MM.1S (cell line): ENCODE data around the gene BCAP31.
A peak's percentile ranks its signal among the peaks of the same experiment; 100 is the strongest.

ENCODE experiments used
- DNase-seq: peaks from one replicate; pipeline ENCODE4 v3.0.0-alpha.2; 2015
- H2AFZ ChIP-seq: fragments of 300-600 bp; sonication (generic); 2 replicates; pipeline ENCODE4 v1.6.0; 2016; ENCODE audit warnings: antibody characterized with exemption, low read length
- H3F3A ChIP-seq: fragments of 300-600 bp; sonication (generic); 2 replicates; pipeline ENCODE4 v1.6.1; 2016; ENCODE audit warnings: mild to moderate bottlenecking, antibody characterized with exemption, low read length, moderate library complexity, mixed read lengths; ENCODE audit not compliant: insufficient read depth
- H3K27ac ChIP-seq: fragments of 300-600 bp; sonication (generic); 2 replicates; pipeline ENCODE4 v1.5.1; 2016; ENCODE audit warnings: mild to moderate bottlenecking, low read length
- H3K27me3 ChIP-seq: fragments of 300-600 bp; sonication (generic); replicated peaks from 2 replicates; pipeline ENCODE4 v1.6.0; 2016; ENCODE audit warnings: low read length; ENCODE audit not compliant: insufficient read depth
- H3K36me3 ChIP-seq: fragments of 300-600 bp; sonication (generic); replicated peaks from 2 replicates; pipeline ENCODE4 v1.6.1; 2016; ENCODE audit warnings: mild to moderate bottlenecking, low read length, mixed read lengths; ENCODE audit not compliant: insufficient read depth
- H3K4me1 ChIP-seq: fragments of 300-600 bp; sonication (generic); 2 replicates; pipeline ENCODE4 v1.6.1; 2016; ENCODE audit warnings: low read length, mixed read lengths
- H3K4me2 ChIP-seq: fragments of 300-600 bp; sonication (generic); 2 replicates; pipeline ENCODE4 v1.6.0; 2016; ENCODE audit warnings: low read depth, low read length
- H3K4me3 ChIP-seq: fragments of 300-600 bp; sonication (generic); 2 replicates; pipeline ENCODE4 v1.5.1; 2016; ENCODE audit warnings: low read length, mixed read lengths
- H3K79me2 ChIP-seq: fragments of 300-600 bp; sonication (generic); 2 replicates; pipeline ENCODE4 v1.6.1; 2016; ENCODE audit warnings: mixed run types, low read length, mixed read lengths
- H3K9ac ChIP-seq: fragments of 300-600 bp; sonication (generic); 2 replicates; pipeline ENCODE4 v1.6.1; 2016; ENCODE audit warnings: low read length, mixed read lengths
- H3K9me2 ChIP-seq: fragments of 300-600 bp; sonication (generic); replicated peaks from 2 replicates; pipeline ENCODE4 v1.6.1; 2016; ENCODE audit warnings: mild to moderate bottlenecking, low read length, mixed read lengths; ENCODE audit not compliant: insufficient read depth
- H3K9me3 ChIP-seq: fragments of 300-600 bp; sonication (generic); replicated peaks from 2 replicates; pipeline ENCODE4 v1.6.1; 2016; ENCODE audit warnings: mild to moderate bottlenecking, low read length, mixed read lengths; ENCODE audit not compliant: insufficient read depth
- H4K20me1 ChIP-seq: fragments of 300-600 bp; sonication (generic); 2 replicates; pipeline ENCODE4 v1.6.1; 2016; ENCODE audit warnings: mild to moderate bottlenecking, low read length, moderate library complexity, mixed read lengths; ENCODE audit not compliant: insufficient read depth
- CTCF ChIP-seq: fragments of 300-600 bp; sonication (generic); IDR thresholded peaks from 2 replicates; pipeline ENCODE4 v1.5.1; 2016; ENCODE audit warnings: antibody characterized with exemption, low read length, mixed read lengths
- EZH2 ChIP-seq: fragments of 300-600 bp; sonication (generic); optimal IDR thresholded peaks from 2 replicates; pipeline ENCODE3; 2017; ENCODE audit warnings: low read depth, mild to moderate bottlenecking, antibody characterized with exemption, low read length, mixed read lengths
- EZH2phosphoT487 ChIP-seq: fragments of 300-600 bp; sonication (generic); IDR thresholded peaks from 2 replicates; pipeline ENCODE4 v1.6.1; 2018; ENCODE audit warnings: antibody characterized with exemption, low read length

Gene BCAP31

DNA sequence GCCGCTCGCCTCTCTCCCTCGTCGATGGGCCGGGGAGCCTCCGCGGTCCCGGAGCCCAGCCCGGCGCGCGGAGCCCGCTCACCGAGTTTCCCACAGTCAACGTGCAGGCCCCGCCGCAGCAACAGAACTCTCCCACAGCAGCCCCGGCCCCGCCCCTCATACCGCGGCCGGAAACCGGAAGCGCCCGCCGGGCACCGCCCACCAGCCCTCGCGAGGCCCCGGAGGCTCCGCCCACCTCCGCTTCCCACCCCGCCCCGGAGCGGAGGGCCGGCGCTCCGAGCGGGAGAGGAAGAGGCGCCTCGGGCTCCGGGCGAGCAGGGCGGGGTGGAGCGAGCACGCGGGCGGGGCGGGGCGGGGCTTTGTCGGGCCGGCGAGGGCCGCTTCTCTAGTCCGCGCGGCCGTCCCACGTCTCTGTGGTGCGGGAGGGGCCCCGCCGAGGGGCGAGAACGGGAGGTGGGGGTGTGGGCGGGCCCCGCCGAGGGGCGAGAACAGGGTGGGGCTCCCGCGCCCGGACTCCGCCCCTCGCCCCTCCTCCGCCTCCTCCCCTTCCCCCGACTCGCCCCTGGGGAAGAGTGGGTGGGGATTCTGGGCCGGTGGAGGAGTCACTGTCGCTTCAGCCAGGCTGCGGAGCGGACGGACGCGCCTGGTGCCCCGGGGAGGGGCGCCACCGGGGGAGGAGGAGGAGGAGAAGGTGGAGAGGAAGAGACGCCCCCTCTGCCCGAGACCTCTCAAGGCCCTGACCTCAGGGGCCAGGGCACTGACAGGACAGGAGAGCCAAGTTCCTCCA, at the start of gene BCAP31, which contains the start of gene ABCD1:
Gene BCAP31 (minus strand): TSS at position 136 of the 787 bp plus-strand sequence. CDS start 1,143 bp downstream, outside the sequence.
Gene ABCD1 (plus strand): TSS at position 605 of the 787 bp plus-strand sequence. CDS start 411 bp downstream, outside the sequence.
- no peaks in the 10 kb centered on the region for H3K9me3 ChIP-seq
- H3K4me3 ChIP-seq, result peak within 1 kb of the TSS; percentile 69
- H3K27ac ChIP-seq, result peak within 1 kb of the TSS; percentile 59; the same call in 1 of the 2 replicates
- H3F3A ChIP-seq, result no peaks in the 10 kb centered on the region
- peak within 1 kb of the TSS; percentile 92 for H3K4me2 ChIP-seq
- H3K9ac ChIP-seq, result peak within 1 kb of the TSS; percentile 71
- 0 out of 2 replicates have a peak within 1 kb of the TSS, but pooled peaks have one; percentile 31 for H2AFZ ChIP-seq
- DNase-seq, result peak; percentile 85
- H3K36me3 ChIP-seq, result 0 out of 2 replicates have a peak, but pooled peaks cover 2% of the 10 kb centered on the region
- H3K9me2 ChIP-seq, result no peaks in the 10 kb centered on the region
- H3K27me3 ChIP-seq, result no peaks in the 10 kb centered on the region
- H3K4me1 ChIP-seq, result peaks cover 17% of the 10 kb centered on the region
- TF ChIP-seq CTCF (no peak), EZH2phosphoT487 (no peak), EZH2 (no peak)
- peaks cover 41% of the 10 kb centered on the region for H3K79me2 ChIP-seq
- no peaks in the 10 kb centered on the region for H4K20me1 ChIP-seq

DNA sequence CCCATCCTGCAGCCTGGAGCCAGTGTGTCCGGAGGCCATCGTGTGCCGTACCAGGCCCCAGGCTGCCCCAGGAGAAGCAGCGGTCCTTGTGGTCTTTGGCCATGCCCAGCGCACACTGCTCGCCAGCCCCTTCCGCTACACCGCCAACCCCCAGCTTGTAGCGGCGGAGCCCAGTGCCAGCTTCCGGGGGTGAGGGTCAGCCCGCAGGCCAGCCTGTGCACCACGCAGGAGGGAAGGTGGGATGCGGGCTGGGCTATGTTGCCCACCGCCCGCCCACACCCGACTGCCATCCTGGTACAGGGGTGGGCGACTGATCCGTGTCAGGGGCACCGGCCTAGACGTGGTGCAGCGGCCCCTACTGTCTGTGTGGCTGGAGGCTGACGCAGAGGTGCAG, 49.0 kb upstream of the BCAP31 start:
- H3K36me3 ChIP-seq, result no peaks in the 10 kb centered on the region
- no peak overlapping the region for H2AFZ ChIP-seq
- no peak overlapping the region for H3K9ac ChIP-seq
- DNase-seq, result no peak
- H3F3A ChIP-seq, result no peaks in the 10 kb centered on the region
- no peaks in the 10 kb centered on the region for H3K79me2 ChIP-seq
- TF ChIP-seq CTCF, result no peak
- TF ChIP-seq EZH2phosphoT487, result no peak
- TF ChIP-seq EZH2, result no peak
- H3K4me3 ChIP-seq, result no peak overlapping the region
- H3K4me2 ChIP-seq, result no peak overlapping the region
- H3K9me3 ChIP-seq, result no peaks in the 10 kb centered on the region
- no peak overlapping the region for H3K27ac ChIP-seq
- no peaks in the 10 kb centered on the region for H3K4me1 ChIP-seq
- no peaks in the 10 kb centered on the region for H4K20me1 ChIP-seq
- H3K9me2 ChIP-seq, result no peaks in the 10 kb centered on the region
- H3K27me3 ChIP-seq, result peaks cover 25% of the 10 kb centered on the region

DNA sequence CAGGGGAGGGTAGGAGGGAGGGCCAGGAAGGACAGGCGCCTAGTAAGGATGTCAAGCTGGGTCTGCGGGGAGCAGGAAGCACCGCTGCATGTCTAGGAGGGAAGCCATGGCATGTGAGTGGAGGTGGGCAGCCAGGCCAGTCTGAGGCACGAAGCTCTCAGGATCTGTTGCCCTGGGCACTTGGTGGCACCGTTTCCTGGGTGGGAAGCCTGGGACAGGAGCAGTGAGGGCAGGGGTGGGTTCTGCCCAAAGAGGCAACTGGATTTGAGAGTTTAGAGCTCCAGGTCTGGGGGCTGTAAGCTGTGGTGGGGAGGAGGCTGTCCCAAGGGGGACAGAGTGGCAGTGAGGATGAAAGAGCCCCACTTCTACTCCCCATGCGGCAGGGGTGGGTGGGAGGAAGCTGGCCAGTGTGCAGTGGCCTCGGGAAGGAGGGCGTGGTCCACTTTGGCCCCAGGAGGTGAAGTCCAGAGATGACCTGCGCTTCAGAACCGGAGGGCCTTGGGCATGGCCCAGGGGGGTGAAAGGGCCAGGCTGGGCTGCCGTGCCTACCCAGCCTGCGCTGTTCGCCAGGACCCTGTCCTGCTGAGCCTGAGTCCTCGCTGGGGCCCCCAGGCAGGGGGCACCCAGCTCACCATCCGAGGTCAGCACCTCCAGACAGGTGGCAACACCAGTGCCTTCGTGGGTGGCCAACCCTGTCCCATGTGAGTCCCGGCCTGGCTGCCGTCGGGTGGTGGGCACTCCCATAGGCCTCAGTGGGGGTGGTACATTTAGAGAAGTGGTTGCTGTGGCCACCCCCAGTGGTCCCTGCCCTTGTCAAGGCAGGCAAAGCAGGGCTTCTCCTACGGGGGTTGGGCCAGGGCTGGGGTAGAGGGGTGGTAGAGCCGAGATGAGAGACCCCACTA, 48.4 kb upstream of the BCAP31 start:
- Histone ChIP-seq H3K9me3 (no peaks in the 10 kb centered on the region), H3K27me3 (peaks cover 25% of the 10 kb centered on the region), H2AFZ (no peak overlapping the region), H3K9ac (no peak overlapping the region), H4K20me1 (no peaks in the 10 kb centered on the region), H3K4me2 (no peak overlapping the region), H3K4me1 (no peaks in the 10 kb centered on the region), H3K79me2 (no peaks in the 10 kb centered on the region), H3F3A (no peaks in the 10 kb centered on the region), H3K9me2 (no peaks in the 10 kb centered on the region), H3K4me3 (no peak overlapping the region), H3K36me3 (no peaks in the 10 kb centered on the region), H3K27ac (no peak overlapping the region)
- TF ChIP-seq EZH2phosphoT487, result no peak
- TF ChIP-seq EZH2, result no peak
- TF ChIP-seq CTCF, result no peak
- no peak for DNase-seq
